Muscle of leg (tissue), 11 donors: ENCODE results near the gene FAM53B. TPM values are rescaled to one million over a fixed set of nuclear protein-coding genes. Genes with fewer than 3 reads are reported as not detected.
A peak's percentile ranks its signal among the peaks of the same experiment; 100 is the strongest.

Source experiments
- DNase-seq: peaks from one replicate; pipeline ENCODE4 v3.0.0; 2013
- H3K27ac ChIP-seq: one replicate; pipeline ENCODE4 v1.5.1; 2013; ENCODE audit warnings: mild to moderate bottlenecking, low read length, control low read depth
- H3K27me3 ChIP-seq: one replicate; pipeline ENCODE4 v1.6.1; 2013; ENCODE audit warnings: low read length; ENCODE audit not compliant: control insufficient read depth, insufficient read depth
- H3K36me3 ChIP-seq: one replicate; pipeline ENCODE4 v1.6.1; 2013; ENCODE audit warnings: low read length; ENCODE audit not compliant: control insufficient read depth, insufficient read depth
- H3K4me1 ChIP-seq: one replicate; pipeline ENCODE4 v1.6.1; 2013; ENCODE audit warnings: low read length; ENCODE audit not compliant: control insufficient read depth, insufficient read depth
- H3K4me3 ChIP-seq: one replicate; pipeline ENCODE4 v1.5.1; 2013; ENCODE audit warnings: low read length, control low read depth
- H3K9me3 ChIP-seq: replicated peaks from 2 replicates; pipeline ENCODE4 v1.6.1; 2013; ENCODE audit warnings: low read depth, low read length; ENCODE audit not compliant: control insufficient read depth
- WGBS: methylation state at CpG from one replicate; pipeline ENCODE4 v1.1.5; 2013; ENCODE audit warnings: missing lambda C conversion rate; ENCODE audit not compliant: insufficient coverage; 5-methylcytosine and 5-hydroxymethylcytosine counted together
- polyA plus RNA-seq, 8 donors: library from polyadenylated mRNA; unstranded; fragments of 120-200 nt; gene quantifications; one replicate each; pipeline versions ENCODE4 v1.2.1 to v1.2.3, GENCODE V29; 2013; ENCODE audit warnings: inconsistent platforms in 1 of 8, low replicate concordance in 1 of 8; ENCODE audit not compliant: insufficient read length in 8 of 8, insufficient read depth in 1 of 8
- total RNA-seq: library from RNA; stranded (reverse); fragments of 120-200 nt; gene quantifications from one replicate; pipeline ENCODE4 v1.2.4, GENCODE V29; 2013

The FAM53B gene
- total and polyA plus RNA-seq, 9 donors = 23.6 to 31.2 (median 27.0) TPM

GRCh38 chr10:124632064-124632531, 112.1 kb downstream of the FAM53B start:
- no peaks in the 10 kb centered on the region for H3K27me3 ChIP-seq
- DNase-seq = no peak
- H3K36me3 ChIP-seq = peaks cover 10% of the 10 kb centered on the region
- H3K4me1 ChIP-seq = peaks cover 60% of the 10 kb centered on the region
- peaks cover 2% of the 10 kb centered on the region for H3K9me3 ChIP-seq
- WGBS = 72% methylated on average over 14 of the region's 19 CpGs
- H3K4me3 ChIP-seq = no peak overlapping the region
- H3K27ac ChIP-seq = peak overlapping the region; percentile 10

- no peak overlapping the region for H3K27ac ChIP-seq
- peaks cover 69% of the 10 kb centered on the region for H3K4me1 ChIP-seq
These were observed 113.6 kb downstream of the FAM53B start for GRCh38 chr10:124630551-124630950.

GRCh38 chr10:124629842-124630241, 114.3 kb downstream of the FAM53B start:
- Histone ChIP-seq H3K36me3 (peaks cover 7% of the 10 kb centered on the region), H3K4me3 (no peak overlapping the region), H3K27ac (peak overlapping the region; percentile 76), H3K4me1 (peaks cover 76% of the 10 kb centered on the region), H3K9me3 (peaks cover 2% of the 10 kb centered on the region), H3K27me3 (no peaks in the 10 kb centered on the region)
- WGBS = 62% methylated on average over 3 of the region's 6 CpGs
- DNase-seq = no peak

More at GRCh38 chr10:124630551-124630950, 113.6 kb downstream of the FAM53B start:
- Histone ChIP-seq H3K4me3 (no peak overlapping the region), H3K36me3 (peaks cover 7% of the 10 kb centered on the region), H3K27me3 (no peaks in the 10 kb centered on the region), H3K9me3 (peaks cover 2% of the 10 kb centered on the region)
- WGBS = 94% methylated on average over 5 of the region's 5 CpGs
- no peak for DNase-seq

GRCh38 chr10:124629415-124629814, 114.8 kb downstream of the FAM53B start:
- Histone ChIP-seq H3K4me1 (peaks cover 80% of the 10 kb centered on the region), H3K36me3 (peaks cover 6% of the 10 kb centered on the region), H3K27ac (peak overlapping the region; percentile 76), H3K4me3 (no peak overlapping the region), H3K9me3 (peaks cover 2% of the 10 kb centered on the region), H3K27me3 (no peaks in the 10 kb centered on the region)
- 16% methylated on average over 4 of the region's 6 CpGs for WGBS
- peak; percentile 84 for DNase-seq

- no peak for DNase-seq
- H3K4me3 ChIP-seq = no peak overlapping the region
These were observed 115.5 kb downstream of the FAM53B start for GRCh38 chr10:124628676-124629021.

GRCh38 chr10:124627866-124628675, 116.1 kb downstream of the FAM53B start:
- no peaks in the 10 kb centered on the region for H3K9me3 ChIP-seq
- 21% methylated on average over 7 of the region's 12 CpGs for WGBS
- H3K27me3 ChIP-seq = no peaks in the 10 kb centered on the region
- no peak overlapping the region for H3K4me3 ChIP-seq
- DNase-seq = peak; percentile 84
- H3K36me3 ChIP-seq = peaks cover 3% of the 10 kb centered on the region
- peaks cover 93% of the 10 kb centered on the region for H3K4me1 ChIP-seq
- H3K27ac ChIP-seq = peak overlapping the region; percentile 76

More at GRCh38 chr10:124628676-124629021, 115.5 kb downstream of the FAM53B start:
- Histone ChIP-seq H3K27me3 (no peaks in the 10 kb centered on the region), H3K4me1 (peaks cover 87% of the 10 kb centered on the region), H3K27ac (peak overlapping the region; percentile 76), H3K36me3 (peaks cover 2% of the 10 kb centered on the region), H3K9me3 (no peaks in the 10 kb centered on the region)
- 84% methylated on average over 6 of the region's 9 CpGs for WGBS

- no peak overlapping the region for H3K4me3 ChIP-seq
- H3K4me1 ChIP-seq = peaks cover 94% of the 10 kb centered on the region
- WGBS = 79% methylated on average over 12 of the region's 13 CpGs
- peak overlapping the region; percentile 76 for H3K27ac ChIP-seq
- H3K36me3 ChIP-seq = peaks cover 11% of the 10 kb centered on the region
- DNase-seq = peak; percentile 61
- H3K9me3 ChIP-seq = no peaks in the 10 kb centered on the region
- H3K27me3 ChIP-seq = no peaks in the 10 kb centered on the region
These were observed 117.3 kb downstream of the FAM53B start for GRCh38 chr10:124626759-124627380.

- peaks cover 11% of the 10 kb centered on the region for H3K36me3 ChIP-seq
- DNase-seq = no peak
- no peaks in the 10 kb centered on the region for H3K27me3 ChIP-seq
- WGBS = 83% methylated on average over 23 of the region's 23 CpGs
- no peak overlapping the region for H3K27ac ChIP-seq
- peaks cover 97% of the 10 kb centered on the region for H3K4me1 ChIP-seq
- H3K9me3 ChIP-seq = no peaks in the 10 kb centered on the region
- H3K4me3 ChIP-seq = no peak overlapping the region
These were observed 118.3 kb downstream of the FAM53B start for GRCh38 chr10:124625831-124626238.

GRCh38 chr10:124624895-124625294, 119.3 kb downstream of the FAM53B start:
- Histone ChIP-seq H3K27ac (peak overlapping the region; percentile 75), H3K4me1 (peaks cover 93% of the 10 kb centered on the region), H3K4me3 (no peak overlapping the region), H3K27me3 (no peaks in the 10 kb centered on the region), H3K9me3 (no peaks in the 10 kb centered on the region), H3K36me3 (peaks cover 11% of the 10 kb centered on the region)
- WGBS = 87% methylated on average over 9 of the region's 16 CpGs
- no peak for DNase-seq

- Histone ChIP-seq H3K27ac (peak overlapping the region; percentile 75), H3K9me3 (no peaks in the 10 kb centered on the region), H3K27me3 (no peaks in the 10 kb centered on the region), H3K4me1 (peaks cover 93% of the 10 kb centered on the region), H3K36me3 (peaks cover 11% of the 10 kb centered on the region), H3K4me3 (no peak overlapping the region)
- peak; percentile 52 for DNase-seq
- WGBS = 89% methylated on average over 9 of the region's 9 CpGs
These were observed 119.7 kb downstream of the FAM53B start for GRCh38 chr10:124624466-124624865.
